SK-N-SH treated with all-trans-retinoic acid at 6 μM for 48 hours (cell line): ENCODE results near the gene CTDNEP1.

Experiments
- ATAC-seq: fragments of 200-7000 bp; cut with Tn5 transposase; 3 replicates; pipeline ENCODE4 v1.9.1; 2020; ENCODE audit warnings: mild to moderate bottlenecking, moderate library complexity
- BACH2 ChIP-seq: fragments of 250-450 bp; sonication (Bioruptor Pico); IDR thresholded peaks from 2 replicates; pipeline ENCODE4 v1.9.0; 2021; ENCODE audit warnings: mild to moderate bottlenecking, borderline replicate concordance
- CSDC2 ChIP-seq: fragments of 250-450 bp; sonication (Bioruptor Pico); IDR thresholded peaks from 2 replicates; pipeline ENCODE4 v1.5.0; 2020; ENCODE audit warnings: mild to moderate bottlenecking, moderate library complexity
- CSRNP3 ChIP-seq: fragments of 250-450 bp; sonication (Bioruptor Pico); IDR thresholded peaks from 2 replicates; pipeline ENCODE4 v1.5.1; 2021; ENCODE audit warnings: mild to moderate bottlenecking, moderate library complexity
- ESRRG ChIP-seq: fragments of 250-450 bp; sonication (Bioruptor Pico); IDR thresholded peaks from 2 replicates; pipeline ENCODE4 v1.6.1; 2021; ENCODE audit warnings: mild to moderate bottlenecking
- GLIS3 ChIP-seq: fragments of 250-450 bp; sonication (Bioruptor Pico); IDR thresholded peaks from 2 replicates; pipeline ENCODE4 v1.5.0; 2020; ENCODE audit warnings: mild to moderate bottlenecking, moderate library complexity
- OSR1 ChIP-seq: fragments of 250-450 bp; sonication (Bioruptor Pico); IDR thresholded peaks from 2 replicates; pipeline ENCODE4 v1.8.0; 2022; ENCODE audit warnings: moderate library complexity, mild to moderate bottlenecking, inconsistent platforms
- PATZ1 ChIP-seq: fragments of 250-450 bp; sonication (Bioruptor Pico); IDR thresholded peaks from 2 replicates; pipeline ENCODE4 v1.8.0; 2020; ENCODE audit warnings: mild to moderate bottlenecking, moderate library complexity, borderline replicate concordance
- POU6F1 ChIP-seq: fragments of 250-450 bp; sonication (Bioruptor Pico); IDR thresholded peaks from 2 replicates; pipeline ENCODE4 v1.8.0; 2021; ENCODE audit warnings: low read depth, mild to moderate bottlenecking, moderate library complexity, borderline replicate concordance
- PPARA ChIP-seq: fragments of 250-450 bp; sonication (Bioruptor Pico); IDR thresholded peaks from 2 replicates; pipeline ENCODE4 v1.5.0; 2020; ENCODE audit warnings: mild to moderate bottlenecking, borderline replicate concordance
- SNAI2 ChIP-seq: fragments of 250-450 bp; sonication (Bioruptor Pico); IDR thresholded peaks from 2 replicates; pipeline ENCODE4 v1.5.0; 2020; ENCODE audit warnings: mild to moderate bottlenecking, moderate library complexity
- TCF4 ChIP-seq: fragments of 250-450 bp; sonication (Bioruptor Pico); IDR thresholded peaks from 2 replicates; pipeline ENCODE4 v1.8.0; 2021; ENCODE audit warnings: mild to moderate bottlenecking, moderate library complexity, borderline replicate concordance
- TOX ChIP-seq: fragments of 250-450 bp; sonication (Bioruptor Pico); IDR thresholded peaks from 2 replicates; pipeline ENCODE4 v1.8.0; 2021; ENCODE audit warnings: mild to moderate bottlenecking, moderate library complexity, borderline replicate concordance
- TSHZ2 ChIP-seq: fragments of 250-450 bp; sonication (Bioruptor Pico); IDR thresholded peaks from 2 replicates; pipeline ENCODE4 v1.5.0; 2020; ENCODE audit warnings: mild to moderate bottlenecking, moderate library complexity
- ZC3H10 ChIP-seq: fragments of 250-450 bp; sonication (Bioruptor Pico); IDR thresholded peaks from 2 replicates; pipeline ENCODE4 v1.5.1; 2021; ENCODE audit warnings: mild to moderate bottlenecking, moderate library complexity
- ZFP3 ChIP-seq: fragments of 250-450 bp; sonication (Bioruptor Pico); IDR thresholded peaks from 2 replicates; pipeline ENCODE4 v1.5.0; 2020; ENCODE audit warnings: mild to moderate bottlenecking, moderate library complexity
- ZFP30 ChIP-seq: fragments of 450-650 bp; formaldehyde crosslinking; IDR thresholded peaks from 2 replicates; pipeline ENCODE4 v1.5.0; 2022; ENCODE audit warnings: mild to moderate bottlenecking, moderate library complexity
- ZNF565 ChIP-seq: fragments of 450-650 bp; formaldehyde crosslinking; conservative IDR thresholded peaks from 2 replicates; pipeline ENCODE4 v1.5.0; 2020; ENCODE audit warnings: low read depth, mild to moderate bottlenecking, moderate library complexity
- ZNF70 ChIP-seq: fragments of 450-650 bp; formaldehyde crosslinking; IDR thresholded peaks from 2 replicates; pipeline ENCODE4 v1.5.0; 2020; ENCODE audit warnings: mild to moderate bottlenecking, moderate library complexity
- ZNF8 ChIP-seq: fragments of 450-650 bp; formaldehyde crosslinking; IDR thresholded peaks from 2 replicates; pipeline ENCODE4 v1.5.0; 2020; ENCODE audit warnings: mild to moderate bottlenecking, moderate library complexity

Gene CTDNEP1

GRCh38 chr17:7252176-7253043, 876 bp upstream of the CTDNEP1 start, which contains the start of gene ELP5 (continued):
- TF ChIP-seq POU6F1 (no peak), CSDC2 (no peak), ZNF8 (CRISPR knock-in tag) (no peak)

- ATAC-seq, result peak; percentile 23
Measured at GRCh38 chr17:7250695-7251627, 573 bp downstream of the CTDNEP1 start.

GRCh38 chr17:7249830-7250229, 1.7 kb downstream of the CTDNEP1 start:
- ATAC-seq, result no peak
- TF ChIP-seq SNAI2 (no peak), POU6F1 (no peak), PPARA (CRISPR knock-in tag) (no peak), GLIS3 (CRISPR knock-in tag) (no peak), OSR1 (no peak), BACH2 (no peak), ZFP3 (CRISPR knock-in tag) (no peak), CSRNP3 (CRISPR knock-in tag) (no peak), TOX (no peak), ESRRG (CRISPR knock-in tag) (no peak), ZNF565 (no peak), ZNF70 (CRISPR knock-in tag) (no peak), TCF4 (no peak), ZFP30 (CRISPR knock-in tag) (no peak), TSHZ2 (no peak), PATZ1 (CRISPR knock-in tag) (no peak), ZNF8 (CRISPR knock-in tag) (no peak)

More at GRCh38 chr17:7250695-7251627, 573 bp downstream of the CTDNEP1 start:
- no peak for TF ChIP-seq TOX
- TF ChIP-seq ESRRG (CRISPR knock-in tag), result no peak
- no peak for TF ChIP-seq ZC3H10 (CRISPR knock-in tag)
- no peak for TF ChIP-seq OSR1
- TF ChIP-seq BACH2, result no peak
